ENCODE results near the gene RNF187. TPM values are rescaled to one million over a fixed set of nuclear protein-coding genes. Genes with fewer than 3 reads are reported as not detected.
A peak's percentile ranks its signal among the peaks of the same experiment; 100 is the strongest.

RNF187 gene
- total and polyA plus RNA-seq, 2 experiments from 2014 or later = 38.8 to 81.9 TPM

DNA sequence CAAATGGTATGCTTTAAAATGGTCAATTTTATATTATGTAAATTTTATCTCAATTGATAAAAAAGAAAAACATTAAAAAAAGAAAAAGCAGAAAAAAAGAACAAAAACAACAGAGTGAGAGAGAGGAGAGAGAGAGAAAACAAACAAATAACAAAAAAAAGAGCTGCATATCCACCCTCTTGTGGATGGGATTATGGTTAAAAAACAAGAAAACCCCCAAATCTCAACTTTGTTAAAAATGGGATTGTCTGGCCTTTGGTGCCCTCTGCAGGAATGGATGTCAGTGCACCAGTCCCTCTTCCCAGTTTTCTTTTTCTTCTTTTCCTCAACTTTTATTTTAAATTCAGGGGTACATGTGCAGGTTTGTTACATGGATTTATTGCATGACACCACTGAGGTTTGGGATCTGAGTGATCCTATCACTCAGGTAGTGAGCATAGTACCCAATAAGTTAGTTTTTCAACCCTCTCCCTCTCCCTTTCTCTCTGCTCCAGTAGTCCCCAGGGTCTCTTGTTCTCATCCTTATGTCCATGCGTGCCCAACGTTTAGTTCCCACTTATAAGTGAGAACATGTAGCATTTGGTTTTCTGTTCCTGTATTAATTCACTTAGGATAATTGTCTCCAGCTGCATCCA lies 28.1 kb downstream of the RNF187 start:
- no peaks in the 10 kb centered on the region for H3K4me1 ChIP-seq (ENCODE audit: insufficient read depth)
- H3F3A ChIP-seq (ENCODE audit: insufficient read depth) = no peaks in the 10 kb centered on the region
- H3K9me3 ChIP-seq (ENCODE audit: low read depth) = no peaks in the 10 kb centered on the region
- no peak overlapping the region for H3K4me3 ChIP-seq
- TF ChIP-seq EZH2 (IDR thresholded peaks at IDR 0.05; ENCODE audit: insufficient read depth, poor library complexity, severe bottlenecking) (no peak), EZH2phosphoT487 (IDR thresholded peaks at IDR 0.05; ENCODE audit: insufficient read depth, low read depth) (no peak)
- peak; percentile 65 for DNase-seq
- in situ Hi-C loops (cut with MboI) = no loop called here
- H3K36me3 ChIP-seq (ENCODE audit: low read depth) = no peaks in the 10 kb centered on the region
- H3K4me2 ChIP-seq (ENCODE audit: unreplicated experiment) = no peak overlapping the region
- no peaks in the 10 kb centered on the region for H3K79me2 ChIP-seq (ENCODE audit: insufficient read depth)
- H3K9me2 ChIP-seq (ENCODE audit: insufficient read depth) = no peaks in the 10 kb centered on the region
- H4K20me1 ChIP-seq (ENCODE audit: insufficient read depth) = no peaks in the 10 kb centered on the region
- peaks cover 35% of the 10 kb centered on the region for H3K27me3 ChIP-seq (replicated peaks; ENCODE audit: insufficient read depth)
- WGBS, 2 experiments (ENCODE audit: low coverage in 1 of 2, low lambda C conversion rate in 2 of 2, missing lambda C conversion rate in 2 of 2) = 0 to 2% methylated on average over 2 of the region's 2 CpGs
- no peak overlapping the region for H2AFZ ChIP-seq
- H3K9ac ChIP-seq = no peak overlapping the region
- H3K27ac ChIP-seq = no peak overlapping the region

DNA sequence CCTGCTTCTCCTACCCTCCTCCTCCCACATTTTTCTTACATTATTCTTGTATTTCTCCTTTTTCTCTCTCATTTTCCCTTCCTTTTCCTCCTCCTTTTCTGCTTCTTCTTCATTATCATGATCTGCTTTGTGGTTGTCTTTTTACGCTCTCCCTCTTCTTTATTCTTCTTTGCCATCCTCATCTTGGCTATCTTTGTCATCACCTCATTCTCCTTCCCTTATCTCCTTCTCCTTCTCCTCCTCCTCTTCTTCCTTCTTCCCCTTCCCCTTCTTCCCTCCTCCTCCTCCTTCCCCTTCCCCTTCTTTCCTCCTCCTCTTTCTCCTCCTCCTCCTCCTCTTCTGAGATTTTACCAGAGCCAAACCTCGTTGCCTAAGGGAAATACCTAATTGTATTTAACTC lies 30.5 kb downstream of the RNF187 start:
- WGBS, 2 experiments (ENCODE audit: low coverage in 1 of 2, low lambda C conversion rate in 2 of 2, missing lambda C conversion rate in 2 of 2) = 14 to 16% methylated on average over 2 of the region's 2 CpGs
- H3K27me3 ChIP-seq (replicated peaks; ENCODE audit: insufficient read depth) = peaks cover 35% of the 10 kb centered on the region
- H3K9me2 ChIP-seq (ENCODE audit: insufficient read depth) = no peaks in the 10 kb centered on the region

DNA sequence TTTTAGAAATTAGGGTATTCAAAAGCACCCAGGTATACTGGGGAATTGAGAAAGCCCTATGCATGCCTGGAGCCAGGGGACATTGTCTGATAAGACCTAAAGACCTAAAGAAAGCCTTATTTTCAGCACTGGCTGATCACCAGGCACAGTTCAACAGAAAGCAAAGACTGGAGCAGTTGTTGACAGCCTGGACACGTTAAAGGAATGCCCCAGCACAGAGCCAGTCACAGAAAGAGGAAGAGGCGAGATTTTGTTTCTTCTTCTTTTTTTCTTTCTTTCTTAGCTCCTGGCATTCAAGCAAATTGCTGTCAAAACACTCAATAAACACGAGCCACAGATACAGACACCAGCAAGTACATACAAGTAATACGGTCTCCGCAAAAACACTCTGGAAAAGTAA lies 40.4 kb downstream of the RNF187 start:
- H3K4me3 ChIP-seq = no peak overlapping the region
- no peaks in the 10 kb centered on the region for H3K9me2 ChIP-seq (ENCODE audit: insufficient read depth)
- no peaks in the 10 kb centered on the region for H3K9me3 ChIP-seq (ENCODE audit: low read depth)
- no peaks in the 10 kb centered on the region for H3K36me3 ChIP-seq (ENCODE audit: low read depth)
- TF ChIP-seq EZH2 (IDR thresholded peaks at IDR 0.05; ENCODE audit: insufficient read depth, poor library complexity, severe bottlenecking) (no peak), EZH2phosphoT487 (IDR thresholded peaks at IDR 0.05; ENCODE audit: insufficient read depth, low read depth) (no peak)
- no peak overlapping the region for H2AFZ ChIP-seq
- no peak overlapping the region for H3K9ac ChIP-seq
- H3K27ac ChIP-seq = no peak overlapping the region
- H3K4me1 ChIP-seq (ENCODE audit: insufficient read depth) = no peaks in the 10 kb centered on the region
- no peaks in the 10 kb centered on the region for H3K27me3 ChIP-seq (replicated peaks; ENCODE audit: insufficient read depth)
- in situ Hi-C loops (cut with MboI) = no loop called here
- no peaks in the 10 kb centered on the region for H3F3A ChIP-seq (ENCODE audit: insufficient read depth)
- 36 to 41% methylated on average over 5 of the region's 5 CpGs for WGBS, 2 experiments (ENCODE audit: low coverage in 1 of 2, low lambda C conversion rate in 2 of 2, missing lambda C conversion rate in 2 of 2)
- H4K20me1 ChIP-seq (ENCODE audit: insufficient read depth) = no peaks in the 10 kb centered on the region
- DNase-seq = no peak
- no peak overlapping the region for H3K4me2 ChIP-seq (ENCODE audit: unreplicated experiment)
- H3K79me2 ChIP-seq (ENCODE audit: insufficient read depth) = no peaks in the 10 kb centered on the region

More for the DNA sequence above, 30.5 kb downstream of the RNF187 start:
- DNase-seq = no peak
- no peaks in the 10 kb centered on the region for H4K20me1 ChIP-seq (ENCODE audit: insufficient read depth)
- in situ Hi-C loops (cut with MboI) = no loop called here
- H3K36me3 ChIP-seq (ENCODE audit: low read depth) = no peaks in the 10 kb centered on the region
- H3K9me3 ChIP-seq (ENCODE audit: low read depth) = no peaks in the 10 kb centered on the region
- no peak overlapping the region for H3K4me3 ChIP-seq
- H3K79me2 ChIP-seq (ENCODE audit: insufficient read depth) = no peaks in the 10 kb centered on the region
- no peak for TF ChIP-seq EZH2phosphoT487 (IDR thresholded peaks at IDR 0.05; ENCODE audit: insufficient read depth, low read depth)
- no peak for TF ChIP-seq EZH2 (IDR thresholded peaks at IDR 0.05; ENCODE audit: insufficient read depth, poor library complexity, severe bottlenecking)
- H3K9ac ChIP-seq = no peak overlapping the region
- no peak overlapping the region for H3K27ac ChIP-seq
- H3K4me2 ChIP-seq (ENCODE audit: unreplicated experiment) = no peak overlapping the region
- H2AFZ ChIP-seq = no peak overlapping the region
- H3F3A ChIP-seq (ENCODE audit: insufficient read depth) = no peaks in the 10 kb centered on the region
- no peaks in the 10 kb centered on the region for H3K4me1 ChIP-seq (ENCODE audit: insufficient read depth)

DNA sequence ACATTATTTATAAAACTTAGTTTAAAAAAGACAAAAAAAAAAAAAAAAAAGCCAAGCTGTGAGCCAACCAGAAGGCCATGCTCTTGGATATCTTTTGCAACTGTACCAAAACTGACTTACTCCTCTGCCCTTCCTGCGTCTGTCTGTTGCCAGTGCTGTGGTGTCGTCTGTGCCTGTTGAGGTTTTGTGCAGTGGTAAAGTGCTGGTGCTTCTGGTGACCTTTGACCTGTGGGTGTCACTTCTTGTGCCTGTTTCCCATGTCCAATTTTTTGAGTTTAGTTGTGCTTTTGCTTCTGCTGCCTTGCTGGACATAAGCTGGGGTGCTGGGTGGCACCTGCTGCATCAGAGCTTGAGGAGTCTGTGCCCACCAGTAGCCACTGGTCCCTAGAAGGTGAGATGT lies 41.4 kb downstream of the RNF187 start:
- no peak overlapping the region for H2AFZ ChIP-seq
- in situ Hi-C loops (cut with MboI) = no loop called here
- no peaks in the 10 kb centered on the region for H3K4me1 ChIP-seq (ENCODE audit: insufficient read depth)
- no peaks in the 10 kb centered on the region for H3K27me3 ChIP-seq (replicated peaks; ENCODE audit: insufficient read depth)
- H3K79me2 ChIP-seq (ENCODE audit: insufficient read depth) = no peaks in the 10 kb centered on the region
- H3K9me3 ChIP-seq (ENCODE audit: low read depth) = no peaks in the 10 kb centered on the region
- H3K9ac ChIP-seq = no peak overlapping the region
- no peak overlapping the region for H3K4me3 ChIP-seq
- DNase-seq = no peak
- H3K4me2 ChIP-seq (ENCODE audit: unreplicated experiment) = no peak overlapping the region
- no peaks in the 10 kb centered on the region for H4K20me1 ChIP-seq (ENCODE audit: insufficient read depth)
- H3K36me3 ChIP-seq (ENCODE audit: low read depth) = no peaks in the 10 kb centered on the region
- H3K9me2 ChIP-seq (ENCODE audit: insufficient read depth) = no peaks in the 10 kb centered on the region
- TF ChIP-seq EZH2 (IDR thresholded peaks at IDR 0.05; ENCODE audit: insufficient read depth, poor library complexity, severe bottlenecking) (no peak), EZH2phosphoT487 (IDR thresholded peaks at IDR 0.05; ENCODE audit: insufficient read depth, low read depth) (no peak)
- H3F3A ChIP-seq (ENCODE audit: insufficient read depth) = no peaks in the 10 kb centered on the region
- no peak overlapping the region for H3K27ac ChIP-seq
- WGBS, 2 experiments (ENCODE audit: low coverage in 1 of 2, low lambda C conversion rate in 2 of 2, missing lambda C conversion rate in 2 of 2) = 21 to 23% methylated on average over 2 of the region's 2 CpGs
